Fibroblast of lung (primary cell): Measurements from ENCODE around the gene SIRPD. TPM values are rescaled to one million over a fixed set of nuclear protein-coding genes. Genes with fewer than 3 reads are reported as not detected.

ENCODE experiments used
- DNase-seq, 2 donors: peaks; one replicate each; pipeline versions ENCODE4 v3.0.0 to v3.0.0-alpha.2; 2010; ENCODE audit warnings: low read depth in 2 of 2
- H2AFZ ChIP-seq: 2 replicates; pipeline ENCODE4 v1.5.1; 2012; ENCODE audit warnings: low read length, control low read depth, inconsistent platforms
- H3K27ac ChIP-seq: 2 replicates; pipeline ENCODE4 v1.5.1; 2011; ENCODE audit warnings: low read length, control low read depth; ENCODE audit not compliant: insufficient read depth
- H3K27me3 ChIP-seq: 2 replicates; pipeline ENCODE4 v1.5.1; 2011; ENCODE audit warnings: mild to moderate bottlenecking, low read length; ENCODE audit not compliant: control insufficient read depth, insufficient read depth
- H3K36me3 ChIP-seq: 2 replicates; pipeline ENCODE4 v1.5.1; 2011; ENCODE audit warnings: low read length; ENCODE audit not compliant: control insufficient read depth, insufficient read depth
- H3K4me1 ChIP-seq: 2 replicates; pipeline ENCODE4 v1.5.1; 2011; ENCODE audit warnings: low read length; ENCODE audit not compliant: control insufficient read depth, insufficient read depth; ENCODE audit errors: extremely low read depth
- H3K4me2 ChIP-seq: 2 replicates; pipeline ENCODE4 v1.5.1; 2011; ENCODE audit warnings: low read length, control low read depth; ENCODE audit not compliant: insufficient read depth; ENCODE audit errors: extremely low read depth
- H3K4me3 ChIP-seq, 4 experiments: fragments of 200-600 bp in 1 of 4; sonication (generic) in 1 of 4; replicated peaks in 1 of 4; 2 replicates each; pipeline ENCODE4 v1.5.1; 2011 to 2016; ENCODE audit warnings: low read length in 4 of 4, low read depth in 3 of 4, mild to moderate bottlenecking in 3 of 4, control low read depth in 2 of 4, inconsistent platforms in 1 of 4, mixed read lengths in 1 of 4; ENCODE audit not compliant: insufficient read depth in 1 of 4; ENCODE audit errors: control extremely low read depth in 1 of 4
- H3K79me2 ChIP-seq: 2 replicates; pipeline ENCODE4 v1.5.1; 2012; ENCODE audit warnings: mild to moderate bottlenecking, low read length, inconsistent platforms; ENCODE audit not compliant: control insufficient read depth, insufficient read depth
- H3K9ac ChIP-seq: 2 replicates; pipeline ENCODE4 v1.5.1; 2011; ENCODE audit warnings: mild to moderate bottlenecking, low read length, control low read depth; ENCODE audit not compliant: insufficient read depth
- H3K9me3 ChIP-seq: 2 replicates; pipeline ENCODE4 v1.5.1; 2012; ENCODE audit warnings: low read depth, low read length; ENCODE audit not compliant: control insufficient read depth, insufficient read depth
- H4K20me1 ChIP-seq: 2 replicates; pipeline ENCODE4 v1.5.1; 2011; ENCODE audit warnings: low read length; ENCODE audit not compliant: control insufficient read depth, insufficient read depth; ENCODE audit errors: extremely low read depth
- EZH2 ChIP-seq: IDR thresholded peaks from 2 replicates; pipeline ENCODE4 v1.5.1; 2012; ENCODE audit warnings: low read length, control low read depth, mild to moderate bottlenecking; ENCODE audit errors: missing control alignments
- polyA plus RNA-seq, 2 donors: library from polyadenylated mRNA; depleted of rRNA in 1 of 2; stranded (reverse) in 1 of 2; unstranded in 1 of 2; fragments of >200 nt; gene quantifications; 2 replicates each; pipeline ENCODE4 v1.2.1, GENCODE V29; 2011 to 2012; ENCODE audit warnings: missing spikeins in 1 of 2
- total RNA-seq: library from RNA; depleted of rRNA; stranded (reverse); fragments of >200 nt; gene quantifications from 2 replicates; pipeline ENCODE4 v1.2.1, GENCODE V29; 2014
- TF ChIP-seq, protein P1 (sequence below), 2 donors: IDR thresholded peaks in 1 of 2; conservative IDR thresholded peaks in 1 of 2; 1 replicate in 1 of 2; 2 replicates in 1 of 2; pipeline ENCODE4 v1.5.1; 2011 to 2012; ENCODE audit warnings: low read length in 2 of 2, control low read depth in 1 of 2, inconsistent platforms in 1 of 2, low read depth in 1 of 2, mild to moderate bottlenecking in 1 of 2

Gene SIRPD
- total and polyA plus RNA-seq, 2 donors (not counting 1 experiment from before 2014, with no cell fraction given), result not detected

GRCh38 chr20:1491860-1492642 lies 65.5 kb downstream of the SIRPD start:
- no peak for DNase-seq
- TF ChIP-seq EZH2, result no peak
- TF ChIP-seq, protein P1, sequence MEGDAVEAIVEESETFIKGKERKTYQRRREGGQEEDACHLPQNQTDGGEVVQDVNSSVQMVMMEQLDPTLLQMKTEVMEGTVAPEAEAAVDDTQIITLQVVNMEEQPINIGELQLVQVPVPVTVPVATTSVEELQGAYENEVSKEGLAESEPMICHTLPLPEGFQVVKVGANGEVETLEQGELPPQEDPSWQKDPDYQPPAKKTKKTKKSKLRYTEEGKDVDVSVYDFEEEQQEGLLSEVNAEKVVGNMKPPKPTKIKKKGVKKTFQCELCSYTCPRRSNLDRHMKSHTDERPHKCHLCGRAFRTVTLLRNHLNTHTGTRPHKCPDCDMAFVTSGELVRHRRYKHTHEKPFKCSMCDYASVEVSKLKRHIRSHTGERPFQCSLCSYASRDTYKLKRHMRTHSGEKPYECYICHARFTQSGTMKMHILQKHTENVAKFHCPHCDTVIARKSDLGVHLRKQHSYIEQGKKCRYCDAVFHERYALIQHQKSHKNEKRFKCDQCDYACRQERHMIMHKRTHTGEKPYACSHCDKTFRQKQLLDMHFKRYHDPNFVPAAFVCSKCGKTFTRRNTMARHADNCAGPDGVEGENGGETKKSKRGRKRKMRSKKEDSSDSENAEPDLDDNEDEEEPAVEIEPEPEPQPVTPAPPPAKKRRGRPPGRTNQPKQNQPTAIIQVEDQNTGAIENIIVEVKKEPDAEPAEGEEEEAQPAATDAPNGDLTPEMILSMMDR (conservative IDR thresholded peaks at IDR 0.05 in 1 of 2, IDR thresholded peaks at IDR 0.05 in 1 of 2; ENCODE audit: low read depth in 1 of 2, low read length in 2 of 2), result no peak
- Histone ChIP-seq H3K36me3 (no peaks in the 10 kb centered on the region), H3K27me3 (peaks cover 14% of the 10 kb centered on the region), H3K4me2 (no peak overlapping the region), H2AFZ (no peak overlapping the region), H3K9me3 (no peaks in the 10 kb centered on the region), H3K9ac (no peak overlapping the region), H3K79me2 (no peaks in the 10 kb centered on the region), H3K4me1 (no peaks in the 10 kb centered on the region), H4K20me1 (no peaks in the 10 kb centered on the region), H3K27ac (no peak overlapping the region), H3K4me3 (no peak overlapping the region)

DNA sequence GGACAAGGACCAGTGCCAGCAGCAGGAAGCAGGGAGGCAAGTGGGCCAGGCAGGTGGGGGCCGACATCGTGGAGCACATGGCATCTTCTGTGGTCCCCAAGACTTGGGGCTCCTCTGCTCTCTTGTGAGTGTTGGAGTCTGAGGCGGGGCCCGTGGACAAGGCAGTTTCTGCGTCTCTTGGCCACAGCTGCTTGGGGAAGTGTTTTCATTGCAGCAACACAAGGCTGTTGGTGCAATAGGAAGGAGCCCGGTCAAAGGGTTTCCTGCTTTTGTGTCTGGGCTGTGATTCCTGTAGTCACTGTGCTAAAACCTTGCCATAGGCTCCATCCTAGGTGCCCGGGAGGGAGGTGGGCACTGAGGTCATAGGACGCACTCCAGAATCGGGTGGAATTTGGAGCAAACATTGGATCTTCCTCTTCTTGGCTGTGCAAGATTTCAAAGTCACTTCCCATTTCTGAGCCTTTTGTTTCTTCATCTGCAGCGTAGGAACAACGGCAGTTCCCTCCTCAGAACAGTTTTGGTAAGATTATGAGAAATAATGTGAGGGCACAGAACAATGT lies 66.1 kb downstream of the SIRPD start, which contains the start of gene SIRPB2:
Gene SIRPB2, minus strand, starts transcription at position 140 of the 560 bp plus-strand sequence. Its CDS starts 61 bp downstream, at position 79.
- H3K27ac ChIP-seq, result no peak within 1 kb of the TSS
- H3K9me3 ChIP-seq, result no peaks in the 10 kb centered on the region
- H3K79me2 ChIP-seq, result no peaks in the 10 kb centered on the region
- DNase-seq, result no peak
- H3K4me1 ChIP-seq, result no peaks in the 10 kb centered on the region
- TF ChIP-seq EZH2, result no peak
- TF ChIP-seq, protein P1 (conservative IDR thresholded peaks at IDR 0.05 in 1 of 2, IDR thresholded peaks at IDR 0.05 in 1 of 2; ENCODE audit: low read depth in 1 of 2, low read length in 2 of 2), result no peak
- H2AFZ ChIP-seq, result no peak within 1 kb of the TSS
- no peaks in the 10 kb centered on the region for H3K36me3 ChIP-seq
- no peak within 1 kb of the TSS for H3K4me2 ChIP-seq
- no peak within 1 kb of the TSS for H3K4me3 ChIP-seq
- no peak within 1 kb of the TSS for H3K9ac ChIP-seq
- peaks cover 14% of the 10 kb centered on the region for H3K27me3 ChIP-seq
- no peaks in the 10 kb centered on the region for H4K20me1 ChIP-seq

GRCh38 chr20:1490643-1491195 lies 66.8 kb downstream of the SIRPD start:
- H3K36me3 ChIP-seq, result no peaks in the 10 kb centered on the region
- no peak for DNase-seq
- H3K9me3 ChIP-seq, result no peaks in the 10 kb centered on the region
- H3K4me1 ChIP-seq, result no peaks in the 10 kb centered on the region
- H3K27ac ChIP-seq, result no peak overlapping the region
- TF ChIP-seq EZH2, result no peak
- TF ChIP-seq, protein P1 (conservative IDR thresholded peaks at IDR 0.05 in 1 of 2, IDR thresholded peaks at IDR 0.05 in 1 of 2; ENCODE audit: low read depth in 1 of 2, low read length in 2 of 2), result no peak
- no peak overlapping the region for H2AFZ ChIP-seq
- no peak overlapping the region for H3K4me2 ChIP-seq
- no peak overlapping the region for H3K4me3 ChIP-seq
- no peak overlapping the region for H3K9ac ChIP-seq
- peaks cover 14% of the 10 kb centered on the region for H3K27me3 ChIP-seq
- no peaks in the 10 kb centered on the region for H4K20me1 ChIP-seq
- H3K79me2 ChIP-seq, result no peaks in the 10 kb centered on the region
